ENCODE data around the gene CNOT1.

DNA sequence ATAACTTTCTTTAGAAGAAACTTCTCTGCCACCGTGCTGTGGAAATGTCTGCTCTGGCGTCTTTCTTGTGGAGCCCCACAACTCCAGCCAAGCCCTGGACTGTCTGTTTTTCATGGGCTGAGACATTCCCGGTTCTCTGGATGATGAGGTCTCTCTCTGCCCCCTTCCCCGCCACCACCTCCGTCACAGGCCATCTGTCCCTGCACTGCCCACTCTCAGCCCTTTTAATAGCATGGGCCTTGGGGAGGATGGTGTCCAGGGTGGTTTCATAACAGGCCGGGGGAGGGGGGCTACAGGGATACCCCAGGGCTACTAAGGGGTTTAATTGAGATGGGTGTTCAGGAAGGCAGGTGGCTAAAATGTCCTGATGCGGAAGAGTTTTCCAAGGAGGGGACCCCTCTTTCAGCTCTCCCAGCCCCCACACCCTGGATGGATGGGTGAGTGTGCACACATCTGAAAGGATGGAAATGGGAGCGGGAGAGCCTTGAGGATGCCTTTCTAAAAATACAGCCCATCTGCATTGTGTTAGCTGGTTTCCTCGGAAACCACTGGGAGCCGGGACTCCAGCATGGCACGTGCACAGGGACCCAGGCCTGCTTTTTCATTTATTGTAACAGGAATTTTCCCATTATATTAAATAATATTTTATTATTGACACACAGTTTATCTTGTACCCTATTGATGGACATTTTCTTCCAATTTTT lies 144.3 kb downstream of the CNOT1 start:
- TF ChIP-seq CTCF (IDR thresholded peaks at IDR 0.05; ENCODE audit: low read length) (no peak), EZH2 (IDR thresholded peaks at IDR 0.05; ENCODE audit: borderline replicate concordance, low read length) (no peak)

Data from OCI-LY1 (cell line).